Measurements from ENCODE around the gene RPS21.

RPS21 gene

GRCh38 chr20:62354031-62354808, 32.7 kb upstream of the RPS21 start:
- no peak for DNase-seq (ENCODE audit: low read depth)

- DNase-seq (ENCODE audit: low read depth): no peak
Measured at GRCh38 chr20:62354811-62355341, 32.0 kb upstream of the RPS21 start.

GRCh38 chr20:62355516-62355877, 31.4 kb upstream of the RPS21 start:
- DNase-seq (ENCODE audit: low read depth): peak; percentile 40

- no peak for DNase-seq (ENCODE audit: low read depth)
Measured at GRCh38 chr20:62355878-62356588, 30.9 kb upstream of the RPS21 start.

- DNase-seq (ENCODE audit: low read depth): no peak
Measured at GRCh38 chr20:62356589-62357186, 30.2 kb upstream of the RPS21 start.

GRCh38 chr20:62357187-62357667, 29.7 kb upstream of the RPS21 start:
- peak; percentile 35 for DNase-seq (ENCODE audit: low read depth)

GRCh38 chr20:62357681-62358080, 29.2 kb upstream of the RPS21 start:
- DNase-seq (ENCODE audit: low read depth): no peak

GRCh38 chr20:62358171-62359042, 28.5 kb upstream of the RPS21 start:
- no peak for DNase-seq (ENCODE audit: low read depth)

- DNase-seq (ENCODE audit: low read depth): no peak
Measured at GRCh38 chr20:62359043-62359490, 27.8 kb upstream of the RPS21 start.

GRCh38 chr20:62359491-62360121, 27.3 kb upstream of the RPS21 start:
- no peak for DNase-seq (ENCODE audit: low read depth)

- no peak for DNase-seq (ENCODE audit: low read depth)
Measured at GRCh38 chr20:62360854-62361798, 25.8 kb upstream of the RPS21 start.

- no peak for DNase-seq (ENCODE audit: low read depth)
Measured at GRCh38 chr20:62361799-62362589, 24.9 kb upstream of the RPS21 start.

GRCh38 chr20:62362590-62362940, 24.3 kb upstream of the RPS21 start:
- DNase-seq (ENCODE audit: low read depth): no peak

- DNase-seq (ENCODE audit: low read depth): no peak
Measured at GRCh38 chr20:62362991-62363919, 23.6 kb upstream of the RPS21 start.

- DNase-seq (ENCODE audit: low read depth): peak; percentile 51
Measured at GRCh38 chr20:62363920-62364851, 22.7 kb upstream of the RPS21 start.

- DNase-seq (ENCODE audit: low read depth): peak; percentile 65
Measured at GRCh38 chr20:62364911-62365736, 21.8 kb upstream of the RPS21 start.

Data from amniotic epithelial cell (primary cell).